Adrenal gland (tissue), 12 donors: ENCODE measurements around the gene THSD4. TPM values are rescaled to one million over a fixed set of nuclear protein-coding genes. Genes with fewer than 3 reads are reported as not detected.

Source experiments
- DNase-seq, 7 donors: peaks; one replicate each; pipeline ENCODE4 v3.0.0-alpha.2; 2019 to 2020
- H3K27ac ChIP-seq, 5 donors: fragments of 200-600 bp; sonication (generic) in 4 of 5; 1 replicate in 3 of 5; 2 replicates in 2 of 5; pipeline versions ENCODE4 v1.5.1 to v1.8.0; 2016 to 2020; ENCODE audit warnings: mild to moderate bottlenecking in 1 of 5
- H3K27me3 ChIP-seq: fragments of 200-600 bp; 2 replicates; pipeline ENCODE4 v1.8.0; 2021
- H3K36me3 ChIP-seq, 2 donors: fragments of 200-600 bp; replicated peaks in 1 of 2; 1 replicate in 1 of 2; 2 replicates in 1 of 2; pipeline versions ENCODE4 v1.5.1 to v1.8.0; 2018 to 2022
- H3K4me1 ChIP-seq, 2 donors: fragments of 200-600 bp; replicated peaks in 1 of 2; 1 replicate in 1 of 2; 2 replicates in 1 of 2; pipeline versions ENCODE4 v1.5.1 to v1.8.0; 2018 to 2021
- H3K4me3 ChIP-seq, 4 donors: fragments of 200-600 bp; sonication (generic) in 3 of 4; one replicate each; pipeline ENCODE4 v1.5.1; 2016 to 2018
- H3K9me3 ChIP-seq, 3 donors: fragments of 200-600 bp; sonication (generic) in 1 of 3; replicated peaks in 1 of 3; 1 replicate in 2 of 3; 2 replicates in 1 of 3; pipeline versions ENCODE4 v1.5.1 to v1.8.0; 2016 to 2021
- CTCF ChIP-seq, 6 experiments: fragments of 450-650 bp in 4 of 6; fragments of 200-600 bp in 2 of 6; sonication (generic) in 1 of 6; IDR thresholded peaks; 1 replicate in 5 of 6; 2 replicates in 1 of 6; pipeline versions ENCODE4 v1.5.1 to v1.8.0; 2016 to 2021; ENCODE audit warnings: antibody characterized with exemption in 6 of 6, mild to moderate bottlenecking in 2 of 6, moderate library complexity in 1 of 6
- POLR2A ChIP-seq, 2 donors: fragments of 450-650 bp; IDR thresholded peaks; one replicate each; pipeline ENCODE4 v1.6.1; 2017; ENCODE audit warnings: antibody characterized with exemption in 2 of 2, mild to moderate bottlenecking in 2 of 2, moderate library complexity in 1 of 2
- WGBS, 4 donors: extraction: QIAGEN DNeasy Blood & Tissue Kit in 2 of 4; methylation state at CpG; one replicate each; pipeline versions ENCODE4 v1.1.5 to v1.1.7; 2013 to 2017; 5-methylcytosine and 5-hydroxymethylcytosine counted together
- intact Hi-C, 2 donors: fragments of 100-400 bp; cut with DNase I; formaldehyde crosslinking; loops; one replicate each; pipeline versions ENCODE4 v1.14.1 to v1.15.0; 2022 to 2023
- polyA plus RNA-seq, 3 donors: library from polyadenylated mRNA; stranded (reverse); fragments of 200-250 nt in 2 of 3; fragments of 350-450 nt in 1 of 3; fragmentation: Illumina TruSeq in 1 of 3; extraction: RNeasy Lipid Tissue Mini Kit (QIAGEN cat#74804) in 1 of 3; gene quantifications; one replicate each; pipeline ENCODE4 v1.2.3, GENCODE V29; 2013 to 2014
- total RNA-seq, 9 donors: library from RNA; depleted of rRNA in 4 of 9; stranded (reverse); fragments of >200 nt in 4 of 9; fragments of 120-200 nt in 1 of 9; fragmentation: NEBNext Ultra II Directional in 1 of 9; extraction: Animal tissue kit (Norgen Biotek cat#: 25700) in 1 of 9; gene quantifications; one replicate each; pipeline versions ENCODE4 v1.1.0 to v1.2.4, GENCODE V29; 2013 to 2023
- donor health status: healthy with polysubstance abuse.
- donor health status: Bipolar disorder and iron deficiency.
- donor health status: DM: yes; HTN: yes; CAD: no.
- donor health status: DM: no; HTN: no; CAD: no.
- donor health status: DM: no; HTN: no; CAD: no.
- donor health status: DM: yes; HTN: yes; CAD: no.

The THSD4 gene
- total and polyA plus RNA-seq, 12 donors, result 5.3 to 53.2 (median 23.2) TPM

GRCh38 chr15:71349736-71350526, 234.7 kb downstream of the THSD4 start:
- TF ChIP-seq POLR2A (IDR thresholded peaks at IDR 0.05), result no peak
- TF ChIP-seq CTCF (IDR thresholded peaks at IDR 0.05), result no peak
- DNase-seq, result no peak
- no peak overlapping the region for H3K4me3 ChIP-seq
- peaks cover 0 to 4% of the 10 kb centered on the region in 2 donors for H3K4me1 ChIP-seq
- H3K27me3 ChIP-seq, result no peaks in the 10 kb centered on the region
- no peak overlapping the region for H3K27ac ChIP-seq
- 85 to 92% (median 87%) methylated on average over 7 of the region's 7 CpGs for WGBS, 4 donors
- no peaks in the 10 kb centered on the region for H3K36me3 ChIP-seq
- no peaks in the 10 kb centered on the region for H3K9me3 ChIP-seq
- intact Hi-C loops, result no loop called here

DNA sequence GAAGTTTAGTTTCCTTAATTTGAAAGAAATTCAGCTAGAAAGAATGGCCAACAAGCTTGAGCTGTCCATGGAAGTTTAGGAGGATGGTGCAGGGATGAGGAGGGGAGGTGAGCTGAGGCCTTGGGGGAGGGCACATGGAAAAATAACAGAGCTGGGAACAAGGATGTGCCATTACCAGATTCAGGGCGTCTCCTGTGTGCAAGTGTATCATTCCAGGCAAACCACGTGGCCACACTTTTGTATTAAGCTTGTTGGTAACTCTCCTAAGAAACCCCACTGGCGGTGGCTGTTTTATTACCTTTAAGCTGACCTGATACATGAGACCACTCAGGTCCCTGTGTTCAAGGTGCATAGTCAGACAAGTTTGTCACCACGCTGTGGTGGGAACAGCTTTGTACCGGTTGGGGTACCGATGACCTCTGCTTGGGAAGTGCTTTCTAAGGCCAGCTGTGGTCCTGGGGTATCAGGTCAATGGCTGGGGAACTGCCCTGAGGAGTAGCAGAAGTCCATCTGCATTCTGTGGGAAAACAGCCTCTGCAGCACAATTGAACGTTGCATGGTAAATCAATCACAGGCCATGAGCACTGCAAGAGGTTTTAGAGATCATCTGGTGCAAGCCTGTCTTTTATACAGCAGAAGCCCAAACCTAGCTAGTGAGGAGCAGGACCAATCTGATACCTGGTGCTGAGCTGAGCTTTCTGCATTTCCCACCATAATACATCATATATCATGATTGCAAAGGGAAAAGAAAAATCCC, 235.5 kb downstream of the THSD4 start:
- Histone ChIP-seq H3K4me3 (no peak overlapping the region), H3K36me3 (no peaks in the 10 kb centered on the region), H3K27ac (no peak overlapping the region), H3K9me3 (no peaks in the 10 kb centered on the region), H3K27me3 (no peaks in the 10 kb centered on the region), H3K4me1 (peaks cover 0 to 4% of the 10 kb centered on the region in 2 donors)
- DNase-seq, result no peak
- TF ChIP-seq CTCF (IDR thresholded peaks at IDR 0.05) (no peak), POLR2A (IDR thresholded peaks at IDR 0.05) (no peak)
- WGBS, 4 donors, result 91 to 96% (median 93%) methylated on average over 6 to 7 of the region's 7 CpGs
- intact Hi-C loops, result no loop called here

DNA sequence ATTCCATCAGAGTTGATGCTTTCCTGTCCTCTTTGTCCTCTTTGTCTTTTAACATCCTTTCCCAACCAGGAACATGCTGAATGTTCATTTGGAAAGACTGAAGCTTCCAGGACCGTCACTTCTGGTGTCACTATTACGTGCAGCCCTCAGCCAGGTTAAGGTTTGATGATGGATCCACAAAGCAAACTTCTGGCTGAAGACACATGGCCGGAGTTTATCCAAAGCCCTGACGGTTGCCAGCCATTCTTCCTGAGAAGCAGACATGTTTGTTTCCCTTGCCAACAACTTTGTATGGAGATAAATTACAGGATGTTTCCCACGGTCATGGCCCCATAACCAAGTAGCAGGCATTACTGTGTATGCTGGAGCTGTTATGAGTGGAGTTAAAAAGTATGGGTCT, 236.9 kb downstream of the THSD4 start:
- Histone ChIP-seq H3K4me3 (no peak overlapping the region), H3K27ac (no peak overlapping the region), H3K9me3 (no peaks in the 10 kb centered on the region), H3K36me3 (no peaks in the 10 kb centered on the region), H3K4me1 (peaks cover 0 to 4% of the 10 kb centered on the region in 2 donors), H3K27me3 (no peaks in the 10 kb centered on the region)
- 76 to 83% (median 80%) methylated on average over 5 of the region's 5 CpGs for WGBS, 4 donors
- DNase-seq, result no peak
- no peak for TF ChIP-seq POLR2A (IDR thresholded peaks at IDR 0.05)
- TF ChIP-seq CTCF (IDR thresholded peaks at IDR 0.05), result no peak
- intact Hi-C loops, result no loop called here

DNA sequence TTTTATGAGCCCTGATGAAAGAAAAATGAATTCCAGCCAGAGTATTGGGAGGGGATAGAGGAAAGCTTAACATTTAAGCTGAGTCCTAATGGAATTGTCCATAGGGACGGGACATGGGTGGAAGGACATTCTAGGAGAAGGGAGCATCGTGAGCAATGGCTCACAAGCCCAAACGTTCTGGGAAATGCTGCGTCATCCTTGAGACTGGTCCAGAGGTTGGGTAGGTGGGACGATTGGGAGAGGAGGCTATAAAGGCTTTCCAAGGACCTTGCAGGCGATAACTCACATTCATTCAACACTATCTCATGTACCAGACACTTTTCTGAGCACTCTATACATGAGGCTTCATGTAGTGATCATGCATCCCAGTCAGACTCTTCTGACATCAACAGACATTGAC, 237.5 kb downstream of the THSD4 start:
- no peak for DNase-seq
- 67 to 91% (median 71%) methylated on average over 5 to 6 of the region's 6 CpGs for WGBS, 4 donors
- no peak overlapping the region for H3K27ac ChIP-seq

More for the DNA sequence above, 237.5 kb downstream of the THSD4 start:
- Histone ChIP-seq H3K36me3 (no peaks in the 10 kb centered on the region), H3K4me3 (no peak overlapping the region), H3K9me3 (no peaks in the 10 kb centered on the region), H3K27me3 (no peaks in the 10 kb centered on the region), H3K4me1 (peaks cover 0 to 4% of the 10 kb centered on the region in 2 donors)
- TF ChIP-seq CTCF (IDR thresholded peaks at IDR 0.05), result no peak
- TF ChIP-seq POLR2A (IDR thresholded peaks at IDR 0.05), result no peak
- intact Hi-C loops, result no loop called here
